ENCODE data around the gene CFAP46.
"Not testable (repeated sequence)": the region's sequence is repeated elsewhere in the genome, so short reads cannot be mapped to it uniquely, and the experiment has no call there.

The CFAP46 gene

DNA sequence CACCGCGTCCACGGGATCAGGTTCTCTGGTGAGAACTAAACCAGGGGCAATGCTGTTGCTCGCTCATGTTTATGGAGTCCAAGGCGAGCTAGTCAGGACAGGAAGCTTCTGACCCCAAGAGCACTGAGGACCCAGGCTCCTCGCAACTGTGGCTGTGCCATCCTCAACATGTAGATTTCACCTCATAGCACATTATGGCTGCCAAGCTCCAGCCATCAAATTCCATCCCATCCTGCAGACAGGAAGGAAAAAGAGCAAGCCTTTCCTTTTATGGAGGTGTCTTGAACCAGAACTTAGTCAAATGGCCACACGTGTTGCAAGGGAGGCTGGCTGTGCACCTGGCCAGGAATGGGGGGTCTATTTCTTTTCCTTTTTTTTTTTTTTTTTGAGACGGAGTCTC is 140.3 kb downstream of the CFAP46 start:
- ATAC-seq: no peak
- TF ChIP-seq TOX (CRISPR knock-in tag; IDR thresholded peaks at IDR 0.05; ENCODE audit: borderline replicate concordance): no peak
- TF ChIP-seq RARB (CRISPR knock-in tag; IDR thresholded peaks at IDR 0.05): no peak
- no peak for TF ChIP-seq ISL1 (CRISPR knock-in tag; IDR thresholded peaks at IDR 0.05)

DNA sequence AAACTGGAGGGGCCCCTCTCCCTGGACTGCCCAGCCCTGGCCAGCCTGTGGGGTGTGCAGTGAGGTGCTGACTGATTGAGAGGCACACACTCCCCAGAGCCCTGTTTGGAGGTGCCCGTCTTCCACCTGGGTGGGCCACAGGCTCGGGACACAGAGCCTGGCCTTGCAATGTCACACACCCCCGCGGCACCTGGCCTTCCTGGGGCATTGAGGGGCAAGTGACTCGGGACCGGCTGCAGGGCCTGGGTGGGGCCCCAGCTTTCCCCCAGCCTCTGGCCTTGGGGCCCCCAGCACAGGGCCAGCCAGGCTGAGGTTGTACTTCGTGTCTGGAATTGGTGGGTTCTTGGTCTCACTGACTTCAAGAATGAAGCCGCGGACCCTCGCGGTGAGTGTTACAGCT is 142.5 kb downstream of the CFAP46 start:
- TF ChIP-seq ARNTL (CRISPR knock-in tag; IDR thresholded peaks at IDR 0.05; ENCODE audit: borderline replicate concordance, low read depth): no peak
- TF ChIP-seq ZNF8 (CRISPR knock-in tag; IDR thresholded peaks at IDR 0.05): no peak
- no peak for TF ChIP-seq TOX (CRISPR knock-in tag; IDR thresholded peaks at IDR 0.05; ENCODE audit: borderline replicate concordance)
- TF ChIP-seq CSDC2 (CRISPR knock-in tag; IDR thresholded peaks at IDR 0.05): no peak
- TF ChIP-seq, protein P1, sequence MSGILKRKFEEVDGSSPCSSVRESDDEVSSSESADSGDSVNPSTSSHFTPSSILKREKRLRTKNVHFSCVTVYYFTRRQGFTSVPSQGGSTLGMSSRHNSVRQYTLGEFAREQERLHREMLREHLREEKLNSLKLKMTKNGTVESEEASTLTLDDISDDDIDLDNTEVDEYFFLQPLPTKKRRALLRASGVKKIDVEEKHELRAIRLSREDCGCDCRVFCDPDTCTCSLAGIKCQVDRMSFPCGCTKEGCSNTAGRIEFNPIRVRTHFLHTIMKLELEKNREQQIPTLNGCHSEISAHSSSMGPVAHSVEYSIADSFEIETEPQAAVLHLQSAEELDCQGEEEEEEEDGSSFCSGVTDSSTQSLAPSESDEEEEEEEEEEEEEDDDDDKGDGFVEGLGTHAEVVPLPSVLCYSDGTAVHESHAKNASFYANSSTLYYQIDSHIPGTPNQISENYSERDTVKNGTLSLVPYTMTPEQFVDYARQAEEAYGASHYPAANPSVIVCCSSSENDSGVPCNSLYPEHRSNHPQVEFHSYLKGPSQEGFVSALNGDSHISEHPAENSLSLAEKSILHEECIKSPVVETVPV (CRISPR knock-in tag; IDR thresholded peaks at IDR 0.05): no peak
- no peak for TF ChIP-seq ESRRG (CRISPR knock-in tag; IDR thresholded peaks at IDR 0.05)
- TF ChIP-seq, protein P2, sequence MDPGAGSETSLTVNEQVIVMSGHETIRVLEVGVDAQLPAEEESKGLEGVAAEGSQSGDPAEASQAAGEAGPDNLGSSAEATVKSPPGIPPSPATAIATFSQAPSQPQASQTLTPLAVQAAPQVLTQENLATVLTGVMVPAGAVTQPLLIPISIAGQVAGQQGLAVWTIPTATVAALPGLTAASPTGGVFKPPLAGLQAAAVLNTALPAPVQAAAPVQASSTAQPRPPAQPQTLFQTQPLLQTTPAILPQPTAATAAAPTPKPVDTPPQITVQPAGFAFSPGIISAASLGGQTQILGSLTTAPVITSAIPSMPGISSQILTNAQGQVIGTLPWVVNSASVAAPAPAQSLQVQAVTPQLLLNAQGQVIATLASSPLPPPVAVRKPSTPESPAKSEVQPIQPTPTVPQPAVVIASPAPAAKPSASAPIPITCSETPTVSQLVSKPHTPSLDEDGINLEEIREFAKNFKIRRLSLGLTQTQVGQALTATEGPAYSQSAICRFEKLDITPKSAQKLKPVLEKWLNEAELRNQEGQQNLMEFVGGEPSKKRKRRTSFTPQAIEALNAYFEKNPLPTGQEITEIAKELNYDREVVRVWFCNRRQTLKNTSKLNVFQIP (CRISPR knock-in tag; IDR thresholded peaks at IDR 0.05; ENCODE audit: borderline replicate concordance, low read depth): no peak
- TF ChIP-seq PPARA (CRISPR knock-in tag; IDR thresholded peaks at IDR 0.05; ENCODE audit: borderline replicate concordance): no peak
- TF ChIP-seq ZFP3 (CRISPR knock-in tag; IDR thresholded peaks at IDR 0.05): no peak
- no peak for ATAC-seq

DNA sequence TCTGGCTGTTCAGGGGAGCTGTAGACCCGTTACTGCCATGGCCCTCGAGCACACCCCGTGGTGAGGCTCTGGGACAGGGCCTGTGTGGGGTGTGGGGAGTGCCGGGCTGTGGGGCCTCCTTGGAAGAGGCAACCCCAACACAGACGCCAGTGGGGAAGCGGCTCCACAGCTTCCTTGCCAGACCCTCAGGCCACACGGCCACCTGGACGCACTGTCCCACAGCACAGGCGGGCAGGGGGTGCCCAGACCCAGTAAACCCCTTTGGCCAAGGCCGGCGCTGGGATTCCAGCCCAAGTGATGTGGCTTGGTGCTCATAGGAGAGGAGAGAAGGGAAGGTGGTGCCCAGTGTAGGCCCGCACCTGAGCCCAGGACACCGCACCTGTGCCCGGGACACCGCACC is 143.5 kb downstream of the CFAP46 start:
- no peak for ATAC-seq
- TF ChIP-seq OSR1 (CRISPR knock-in tag; IDR thresholded peaks at IDR 0.05): no peak
- TF ChIP-seq SNAI2 (CRISPR knock-in tag; IDR thresholded peaks at IDR 0.05): no peak
- no peak for TF ChIP-seq ESRRG (CRISPR knock-in tag; IDR thresholded peaks at IDR 0.05)
- TF ChIP-seq ZNF70 (CRISPR knock-in tag; IDR thresholded peaks at IDR 0.05): no peak
- TF ChIP-seq CSDC2 (CRISPR knock-in tag; IDR thresholded peaks at IDR 0.05): no peak
- TF ChIP-seq ZC3H10 (CRISPR knock-in tag; IDR thresholded peaks at IDR 0.05): no peak
- no peak for TF ChIP-seq PPARA (CRISPR knock-in tag; IDR thresholded peaks at IDR 0.05; ENCODE audit: borderline replicate concordance)
- TF ChIP-seq PATZ1 (CRISPR knock-in tag; IDR thresholded peaks at IDR 0.05; ENCODE audit: borderline replicate concordance): no peak
- no peak for TF ChIP-seq GLIS3 (CRISPR knock-in tag; IDR thresholded peaks at IDR 0.05)
- TF ChIP-seq ZNF565 (CRISPR knock-in tag; conservative IDR thresholded peaks at IDR 0.05; ENCODE audit: low read depth): no peak
- TF ChIP-seq ARNTL (CRISPR knock-in tag; IDR thresholded peaks at IDR 0.05; ENCODE audit: borderline replicate concordance, low read depth): no peak
- no peak for TF ChIP-seq RARB (CRISPR knock-in tag; IDR thresholded peaks at IDR 0.05)
- TF ChIP-seq ISL1 (CRISPR knock-in tag; IDR thresholded peaks at IDR 0.05): no peak
- no peak for TF ChIP-seq TSHZ2 (CRISPR knock-in tag; IDR thresholded peaks at IDR 0.05)
- no peak for TF ChIP-seq TCF4 (CRISPR knock-in tag; IDR thresholded peaks at IDR 0.05; ENCODE audit: borderline replicate concordance)

- no peak for ATAC-seq
- no peak for TF ChIP-seq TSHZ2 (CRISPR knock-in tag; IDR thresholded peaks at IDR 0.05)
- TF ChIP-seq ZNF8 (CRISPR knock-in tag; IDR thresholded peaks at IDR 0.05): no peak
- no peak for TF ChIP-seq PPARA (CRISPR knock-in tag; IDR thresholded peaks at IDR 0.05; ENCODE audit: borderline replicate concordance)
- TF ChIP-seq TCF4 (CRISPR knock-in tag; IDR thresholded peaks at IDR 0.05; ENCODE audit: borderline replicate concordance): no peak
These were observed 144.0 kb downstream of the CFAP46 start for GRCh38 chr10:132798403-132798802.

GRCh38 chr10:132797986-132798385 is 144.4 kb downstream of the CFAP46 start:
- ATAC-seq: not testable (repeated sequence)

Measured in SK-N-SH treated with all-trans-retinoic acid at 6 μM for 48 hours (cell line).